Adrenal gland (tissue), 12 donors: ENCODE data around the gene ZBED6. TPM values are rescaled to one million over a fixed set of nuclear protein-coding genes. Genes with fewer than 3 reads are reported as not detected.
A peak's percentile ranks its signal among the peaks of the same experiment; 100 is the strongest.
"Not testable (repeated sequence)": the region's sequence is repeated elsewhere in the genome, so short reads cannot be mapped to it uniquely, and the experiment has no call there.

ENCODE experiments used
- DNase-seq, 7 donors: peaks; one replicate each; pipeline ENCODE4 v3.0.0-alpha.2; 2019 to 2020
- H3K27ac ChIP-seq, 5 donors: fragments of 200-600 bp; sonication (generic) in 4 of 5; 1 replicate in 3 of 5; 2 replicates in 2 of 5; pipeline versions ENCODE4 v1.5.1 to v1.8.0; 2016 to 2020; ENCODE audit warnings: mild to moderate bottlenecking in 1 of 5
- H3K27me3 ChIP-seq: fragments of 200-600 bp; 2 replicates; pipeline ENCODE4 v1.8.0; 2021
- H3K36me3 ChIP-seq, 2 donors: fragments of 200-600 bp; replicated peaks in 1 of 2; 1 replicate in 1 of 2; 2 replicates in 1 of 2; pipeline versions ENCODE4 v1.5.1 to v1.8.0; 2018 to 2022
- H3K4me1 ChIP-seq, 2 donors: fragments of 200-600 bp; replicated peaks in 1 of 2; 1 replicate in 1 of 2; 2 replicates in 1 of 2; pipeline versions ENCODE4 v1.5.1 to v1.8.0; 2018 to 2021
- H3K4me3 ChIP-seq, 4 donors: fragments of 200-600 bp; sonication (generic) in 3 of 4; one replicate each; pipeline ENCODE4 v1.5.1; 2016 to 2018
- H3K9me3 ChIP-seq, 3 donors: fragments of 200-600 bp; sonication (generic) in 1 of 3; replicated peaks in 1 of 3; 1 replicate in 2 of 3; 2 replicates in 1 of 3; pipeline versions ENCODE4 v1.5.1 to v1.8.0; 2016 to 2021
- CTCF ChIP-seq, 6 experiments: fragments of 450-650 bp in 4 of 6; fragments of 200-600 bp in 2 of 6; sonication (generic) in 1 of 6; IDR thresholded peaks; 1 replicate in 5 of 6; 2 replicates in 1 of 6; pipeline versions ENCODE4 v1.5.1 to v1.8.0; 2016 to 2021; ENCODE audit warnings: antibody characterized with exemption in 6 of 6, mild to moderate bottlenecking in 2 of 6, moderate library complexity in 1 of 6
- POLR2A ChIP-seq, 2 donors: fragments of 450-650 bp; IDR thresholded peaks; one replicate each; pipeline ENCODE4 v1.6.1; 2017; ENCODE audit warnings: antibody characterized with exemption in 2 of 2, mild to moderate bottlenecking in 2 of 2, moderate library complexity in 1 of 2
- WGBS, 4 donors: extraction: QIAGEN DNeasy Blood & Tissue Kit in 2 of 4; methylation state at CpG; one replicate each; pipeline versions ENCODE4 v1.1.5 to v1.1.7; 2013 to 2017; 5-methylcytosine and 5-hydroxymethylcytosine counted together
- intact Hi-C, 2 donors: fragments of 100-400 bp; cut with DNase I; formaldehyde crosslinking; loops; one replicate each; pipeline versions ENCODE4 v1.14.1 to v1.15.0; 2022 to 2023
- polyA plus RNA-seq, 3 donors: library from polyadenylated mRNA; stranded (reverse); fragments of 200-250 nt in 2 of 3; fragments of 350-450 nt in 1 of 3; fragmentation: Illumina TruSeq in 1 of 3; extraction: RNeasy Lipid Tissue Mini Kit (QIAGEN cat#74804) in 1 of 3; gene quantifications; one replicate each; pipeline ENCODE4 v1.2.3, GENCODE V29; 2013 to 2014
- total RNA-seq, 9 donors: library from RNA; depleted of rRNA in 4 of 9; stranded (reverse); fragments of >200 nt in 4 of 9; fragments of 120-200 nt in 1 of 9; fragmentation: NEBNext Ultra II Directional in 1 of 9; extraction: Animal tissue kit (Norgen Biotek cat#: 25700) in 1 of 9; gene quantifications; one replicate each; pipeline versions ENCODE4 v1.1.0 to v1.2.4, GENCODE V29; 2013 to 2023
- donor health status: healthy with polysubstance abuse.
- donor health status: Bipolar disorder and iron deficiency.
- donor health status: DM: yes; HTN: yes; CAD: no.
- donor health status: DM: no; HTN: no; CAD: no.
- donor health status: DM: no; HTN: no; CAD: no.
- donor health status: DM: yes; HTN: yes; CAD: no.

The ZBED6 gene
- total and polyA plus RNA-seq, 12 donors: 0.40 to 42.1 (median 21.3) TPM

GRCh38 chr1:203828503-203828902, 33.1 kb downstream of the ZBED6 start:
- H3K27ac ChIP-seq: peak overlapping the region; percentile 25 to 76 (median 62)
- DNase-seq: no peak
- no peak for TF ChIP-seq CTCF (IDR thresholded peaks at IDR 0.05)
- TF ChIP-seq POLR2A (IDR thresholded peaks at IDR 0.05): no peak
- H3K4me3 ChIP-seq: no peak overlapping the region
- H3K9me3 ChIP-seq: no peaks in the 10 kb centered on the region
- 10 to 17% (median 12%) methylated on average over 1 of the region's 1 CpG for WGBS, 4 donors
- H3K27me3 ChIP-seq: no peaks in the 10 kb centered on the region
- H3K4me1 ChIP-seq: peaks cover 4 to 27% of the 10 kb centered on the region in 2 donors
- intact Hi-C loops: no loop called here
- H3K36me3 ChIP-seq: peaks cover 0 to 65% of the 10 kb centered on the region in 2 donors

- WGBS, 4 donors: 4 to 27% (median 20%) methylated on average over 5 of the region's 5 CpGs
- Histone ChIP-seq H3K27ac (peak overlapping the region; percentile 25 to 76 (median 62)), H3K36me3 (peaks cover 0 to 66% of the 10 kb centered on the region in 2 donors), H3K4me3 (peak overlapping the region in 1 of 4 donors; percentile 11), H3K4me1 (peaks cover 4 to 23% of the 10 kb centered on the region in 2 donors)
- H3K9me3 ChIP-seq, intact Hi-C loops, H3K27me3 ChIP-seq: not testable (repeated sequence)
- peak in 1 of 7 donors; percentile 20 for DNase-seq
Measured at GRCh38 chr1:203829247-203829646, 33.8 kb downstream of the ZBED6 start.

GRCh38 chr1:203835476-203835875, 40.1 kb downstream of the ZBED6 start:
- H3K27me3 ChIP-seq: no peaks in the 10 kb centered on the region
- H3K4me1 ChIP-seq: no peaks in the 10 kb centered on the region
- H3K9me3 ChIP-seq: no peaks in the 10 kb centered on the region
- H3K4me3 ChIP-seq: no peak overlapping the region
- peaks cover 0 to 98% of the 10 kb centered on the region in 2 donors for H3K36me3 ChIP-seq
- no peak for TF ChIP-seq CTCF (IDR thresholded peaks at IDR 0.05)
- no peak for TF ChIP-seq POLR2A (IDR thresholded peaks at IDR 0.05)
- intact Hi-C loops: no loop called here
- no peak overlapping the region for H3K27ac ChIP-seq
- 97 to 100% (median 98%) methylated on average over 3 of the region's 3 CpGs for WGBS, 4 donors
- DNase-seq: no peak

DNA sequence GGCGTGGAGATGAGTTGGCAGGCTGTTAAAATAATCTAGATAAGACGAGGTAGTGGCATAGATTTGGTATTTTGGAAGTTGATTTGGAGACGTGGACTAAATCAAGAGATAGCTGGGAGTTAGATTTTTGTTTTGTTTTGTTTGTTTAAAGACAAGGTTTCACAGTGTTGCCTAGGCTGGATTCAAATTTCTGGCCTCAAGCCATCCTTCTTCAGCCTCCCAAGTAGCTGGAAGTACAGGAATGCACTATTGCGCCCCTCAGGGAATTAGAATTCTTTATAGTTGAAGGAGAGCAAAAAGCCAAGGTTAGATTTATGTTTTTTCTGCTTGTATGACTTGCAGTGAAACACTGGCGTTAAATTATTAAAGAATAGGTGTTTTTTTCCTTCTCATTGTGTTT, 43.7 kb downstream of the ZBED6 start:
- no peak overlapping the region for H3K4me3 ChIP-seq
- no peaks in the 10 kb centered on the region for H3K9me3 ChIP-seq
- TF ChIP-seq POLR2A (IDR thresholded peaks at IDR 0.05) (no peak), CTCF (IDR thresholded peaks at IDR 0.05) (no peak)
- H3K36me3 ChIP-seq: peaks cover 0 to 71% of the 10 kb centered on the region in 2 donors
- intact Hi-C loops: no loop called here
- H3K27ac ChIP-seq: peak overlapping the region in 1 of 5 donors; percentile 25
- peak in 1 of 7 donors; percentile 32 for DNase-seq
- H3K4me1 ChIP-seq: no peaks in the 10 kb centered on the region
- H3K27me3 ChIP-seq: no peaks in the 10 kb centered on the region
- 49 to 65% (median 58%) methylated on average over 5 of the region's 5 CpGs for WGBS, 4 donors

GRCh38 chr1:203840208-203840808, 44.9 kb downstream of the ZBED6 start:
- H3K9me3 ChIP-seq: no peaks in the 10 kb centered on the region
- no peak overlapping the region for H3K27ac ChIP-seq
- TF ChIP-seq POLR2A (IDR thresholded peaks at IDR 0.05): no peak
- no peak for TF ChIP-seq CTCF (IDR thresholded peaks at IDR 0.05)
- no peak overlapping the region for H3K4me3 ChIP-seq
- intact Hi-C loops: no loop called here
- WGBS, 4 donors: 97 to 100% (median 98%) methylated on average over 4 of the region's 4 CpGs
- H3K27me3 ChIP-seq: no peaks in the 10 kb centered on the region
- H3K36me3 ChIP-seq: peaks cover 0 to 59% of the 10 kb centered on the region in 2 donors
- H3K4me1 ChIP-seq: no peaks in the 10 kb centered on the region
- no peak for DNase-seq
